Lung (tissue), 12 donors: ENCODE data around the gene CLASP1. TPM values are rescaled to one million over a fixed set of nuclear protein-coding genes. Genes with fewer than 3 reads are reported as not detected.

Experiments used
- ATAC-seq: fragments of 200-7000 bp; cut with Tn5 transposase; one replicate; pipeline ENCODE4 v1.9.1; 2020; ENCODE audit warnings: moderate number of reproducible peaks; ENCODE audit not compliant: insufficient read depth, low FRiP score
- DNase-seq, 3 donors: peaks; one replicate each; pipeline ENCODE4 v3.0.0-alpha.2; 2013 to 2017
- H3K27ac ChIP-seq, 2 donors: one replicate each; pipeline ENCODE4 v1.5.1; 2013; ENCODE audit warnings: mild to moderate bottlenecking in 2 of 2, moderate library complexity in 2 of 2, control low read depth in 1 of 2, inconsistent platforms in 1 of 2, low read depth in 1 of 2, low read length in 1 of 2
- H3K27me3 ChIP-seq, 3 donors: one replicate each; pipeline ENCODE4 v1.5.1; 2013; ENCODE audit warnings: low read length in 2 of 3; ENCODE audit not compliant: control insufficient read depth in 3 of 3, insufficient read depth in 3 of 3
- H3K36me3 ChIP-seq, 4 donors: one replicate each; pipeline ENCODE4 v1.5.1; 2013; ENCODE audit warnings: low read length in 4 of 4, mild to moderate bottlenecking in 1 of 4, moderate library complexity in 1 of 4; ENCODE audit not compliant: control insufficient read depth in 4 of 4, insufficient read depth in 4 of 4
- H3K4me1 ChIP-seq, 5 donors: one replicate each; pipeline ENCODE4 v1.5.1; 2013; ENCODE audit warnings: low read length in 5 of 5, mild to moderate bottlenecking in 2 of 5, moderate library complexity in 1 of 5; ENCODE audit not compliant: control insufficient read depth in 5 of 5, insufficient read depth in 5 of 5
- H3K4me3 ChIP-seq: one replicate; pipeline ENCODE4 v1.5.1; 2013; ENCODE audit warnings: mild to moderate bottlenecking, control low read depth, moderate library complexity
- H3K9ac ChIP-seq, 2 donors: one replicate each; pipeline ENCODE4 v1.5.1; 2013; ENCODE audit warnings: low read length in 2 of 2, control low read depth in 1 of 2; ENCODE audit not compliant: insufficient read depth in 1 of 2
- H3K9me3 ChIP-seq, 4 donors: one replicate each; pipeline ENCODE4 v1.5.1; 2013; ENCODE audit warnings: low read length in 3 of 4, mild to moderate bottlenecking in 1 of 4, moderate library complexity in 1 of 4; ENCODE audit not compliant: control insufficient read depth in 4 of 4, insufficient read depth in 3 of 4
- CTCF ChIP-seq: IDR thresholded peaks from 2 replicates; pipeline ENCODE4 v1.5.1; 2012; ENCODE audit warnings: mild to moderate bottlenecking; ENCODE audit errors: control extremely low read depth, extremely low read depth
- WGBS, 2 donors: extraction: QIAGEN DNeasy Blood & Tissue Kit; methylation state at CpG; one replicate each; pipeline ENCODE4 v1.1.7; 2013; 5-methylcytosine and 5-hydroxymethylcytosine counted together
- polyA plus RNA-seq, 2 donors: library from polyadenylated mRNA; stranded (reverse); fragments of 200-250 nt; gene quantifications; one replicate each; pipeline ENCODE4 v1.2.1, GENCODE V29; 2013
- total RNA-seq, 2 donors: library from RNA; depleted of rRNA in 1 of 2; stranded (reverse); fragments of >200 nt in 1 of 2; gene quantifications; one replicate each; pipeline ENCODE4 v1.2.1, GENCODE V29; 2014 to 2021
- donor health status: control.
- donor health status: control.
- donor health status: Bipolar disorder and iron deficiency.
- donor health status: healthy.
- donor health status: DM: yes; HTN: yes; CAD: no.

CLASP1 gene
- total and polyA plus RNA-seq, 4 donors, result 7.4 to 128 (median 30.6) TPM

GRCh38 chr2:121473512-121473911, 175.8 kb downstream of the CLASP1 start:
- Histone ChIP-seq H3K9ac (no peak overlapping the region), H3K27me3 (no peaks in the 10 kb centered on the region), H3K4me1 (peaks cover 0 to 21% (median 2%) of the 10 kb centered on the region in 5 donors), H3K27ac (no peak overlapping the region), H3K9me3 (no peaks in the 10 kb centered on the region), H3K36me3 (peaks cover 7 to 14% (median 10%) of the 10 kb centered on the region in 4 donors), H3K4me3 (no peak overlapping the region)
- ATAC-seq, result no peak
- 75 to 80% methylated on average over 2 of the region's 2 CpGs for WGBS, 2 donors
- no peak for DNase-seq
- no peak for TF ChIP-seq CTCF

GRCh38 chr2:121472470-121472993, 176.7 kb downstream of the CLASP1 start:
- Histone ChIP-seq H3K27me3 (no peaks in the 10 kb centered on the region), H3K9me3 (no peaks in the 10 kb centered on the region), H3K4me3 (no peak overlapping the region), H3K36me3 (peaks cover 8 to 16% (median 13%) of the 10 kb centered on the region in 4 donors), H3K9ac (no peak overlapping the region), H3K4me1 (peaks cover 0 to 21% (median 2%) of the 10 kb centered on the region in 5 donors), H3K27ac (peak overlapping the region in 1 of 2 donors; percentile 47)
- no peak for ATAC-seq
- TF ChIP-seq CTCF, result no peak
- WGBS, 2 donors, result 64 to 73% methylated on average over 2 of the region's 2 CpGs
- DNase-seq, result no peak

- Histone ChIP-seq H3K27me3 (no peaks in the 10 kb centered on the region), H3K4me3 (no peak overlapping the region), H3K9me3 (no peaks in the 10 kb centered on the region), H3K36me3 (peaks cover 9 to 20% (median 13%) of the 10 kb centered on the region in 4 donors), H3K9ac (no peak overlapping the region), H3K4me1 (peaks cover 0 to 19% (median 2%) of the 10 kb centered on the region in 5 donors), H3K27ac (no peak overlapping the region)
- no peak for TF ChIP-seq CTCF
- DNase-seq, result no peak
- no peak for ATAC-seq
- WGBS, 2 donors, result 78 to 84% methylated on average over 8 of the region's 8 CpGs
These were observed 177.5 kb downstream of the CLASP1 start for GRCh38 chr2:121471532-121472469.
